Measurements from ENCODE around the gene NCBP3. TPM values are rescaled to one million over a fixed set of nuclear protein-coding genes. Genes with fewer than 3 reads are reported as not detected.
A peak's percentile ranks its signal among the peaks of the same experiment; 100 is the strongest.

The NCBP3 gene
- total and polyA plus RNA-seq, 8 donors = 13.7 to 34.2 (median 15.4) TPM

DNA sequence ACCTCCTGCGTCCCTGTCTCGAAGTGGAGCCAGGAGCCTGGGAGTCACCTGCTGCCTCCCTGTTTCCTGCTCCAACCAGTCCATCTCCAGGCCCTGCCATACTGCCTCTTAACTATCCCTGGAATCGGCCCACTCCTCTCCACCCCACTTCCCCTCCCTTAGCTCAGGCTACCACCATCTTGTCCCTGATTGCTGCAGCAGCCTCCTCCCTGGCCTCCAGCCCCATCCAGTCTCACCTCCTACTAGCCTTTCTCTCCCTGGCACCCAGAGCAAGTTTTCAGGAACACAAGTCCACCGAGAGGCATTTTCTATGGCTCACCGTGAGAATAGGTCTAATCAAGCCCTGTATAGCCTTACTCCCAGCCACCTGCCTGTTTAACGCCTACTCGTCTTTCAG, 47.7 kb upstream of the NCBP3 start:
- Histone ChIP-seq H3K4me1 (peaks cover 28 to 42% (median 29%) of the 10 kb centered on the region in 3 donors), H3K27ac (peak overlapping the region; percentile 28 to 79 (median 64)), H3K9me3 (no peaks in the 10 kb centered on the region), H3K36me3 (no peaks in the 10 kb centered on the region), H3K4me3 (peak overlapping the region in 3 of 4 donors; percentile 57 to 81 (median 63)), H3K27me3 (no peaks in the 10 kb centered on the region)
- TF ChIP-seq, protein P1, sequence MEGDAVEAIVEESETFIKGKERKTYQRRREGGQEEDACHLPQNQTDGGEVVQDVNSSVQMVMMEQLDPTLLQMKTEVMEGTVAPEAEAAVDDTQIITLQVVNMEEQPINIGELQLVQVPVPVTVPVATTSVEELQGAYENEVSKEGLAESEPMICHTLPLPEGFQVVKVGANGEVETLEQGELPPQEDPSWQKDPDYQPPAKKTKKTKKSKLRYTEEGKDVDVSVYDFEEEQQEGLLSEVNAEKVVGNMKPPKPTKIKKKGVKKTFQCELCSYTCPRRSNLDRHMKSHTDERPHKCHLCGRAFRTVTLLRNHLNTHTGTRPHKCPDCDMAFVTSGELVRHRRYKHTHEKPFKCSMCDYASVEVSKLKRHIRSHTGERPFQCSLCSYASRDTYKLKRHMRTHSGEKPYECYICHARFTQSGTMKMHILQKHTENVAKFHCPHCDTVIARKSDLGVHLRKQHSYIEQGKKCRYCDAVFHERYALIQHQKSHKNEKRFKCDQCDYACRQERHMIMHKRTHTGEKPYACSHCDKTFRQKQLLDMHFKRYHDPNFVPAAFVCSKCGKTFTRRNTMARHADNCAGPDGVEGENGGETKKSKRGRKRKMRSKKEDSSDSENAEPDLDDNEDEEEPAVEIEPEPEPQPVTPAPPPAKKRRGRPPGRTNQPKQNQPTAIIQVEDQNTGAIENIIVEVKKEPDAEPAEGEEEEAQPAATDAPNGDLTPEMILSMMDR (IDR thresholded peaks at IDR 0.05) = no peak
- DNase-seq (no peak), ATAC-seq (no peak), FAIRE-seq (no peak)
- 44 to 45% methylated on average over 7 of the region's 7 CpGs for WGBS, 2 donors
- intact Hi-C loops (cut with DNase I) = no loop called here

DNA sequence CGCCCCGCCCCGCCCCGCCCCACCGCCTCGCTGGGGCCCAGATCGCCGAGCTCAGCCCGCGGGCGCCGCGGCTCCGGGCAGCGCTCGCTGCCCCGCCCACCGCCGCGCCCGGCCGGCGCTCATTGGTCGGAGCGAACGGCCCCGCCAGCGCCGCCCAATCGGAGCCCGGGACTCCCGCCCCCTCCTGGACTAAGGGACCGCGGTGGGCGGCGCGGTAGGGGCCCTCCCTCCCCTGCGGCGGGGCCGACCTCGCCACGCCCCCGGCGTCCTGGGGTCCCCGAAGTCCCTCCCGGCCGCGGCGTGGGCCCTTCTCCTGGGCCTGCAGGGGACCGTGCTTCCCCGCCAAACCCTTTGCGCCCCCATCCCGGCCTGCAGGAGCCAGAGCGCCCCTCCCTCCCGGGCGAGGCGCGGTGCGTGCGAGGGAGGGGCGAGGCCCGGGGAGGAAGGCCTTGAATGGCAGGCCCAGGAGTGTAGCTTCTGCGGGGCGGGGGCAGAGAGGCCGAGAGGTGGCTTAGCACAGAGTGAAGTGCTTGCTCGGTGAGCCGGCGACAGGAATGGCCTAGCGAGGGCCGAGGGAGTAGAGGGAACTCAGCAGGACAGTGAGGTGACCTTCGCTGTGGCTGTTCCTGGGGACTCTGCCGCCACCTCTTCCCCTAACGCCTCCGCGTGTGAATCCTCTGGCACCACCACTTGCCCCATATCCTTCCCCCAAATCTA, 47.1 kb upstream of the NCBP3 start, which contains the start of gene CAMKK1:
CAMKK1 (minus strand) TSS at position 51 of the 717 bp plus-strand sequence. CDS start 7,366 bp downstream, outside the sequence.
- peak within 1 kb of the TSS; percentile 47 to 81 (median 63) for H3K4me3 ChIP-seq
- H3K27ac ChIP-seq = peak within 1 kb of the TSS; percentile 28 to 79 (median 64)
- H3K27me3 ChIP-seq = no peaks in the 10 kb centered on the region
- H3K4me1 ChIP-seq = peaks cover 28 to 42% (median 29%) of the 10 kb centered on the region in 3 donors
- FAIRE-seq (no peak), DNase-seq (peak; percentile 87 to 96 (median 92)), ATAC-seq (peak; percentile 75 to 84 (median 82))
- H3K36me3 ChIP-seq = no peaks in the 10 kb centered on the region
- no peaks in the 10 kb centered on the region for H3K9me3 ChIP-seq
- TF ChIP-seq, protein P1 (IDR thresholded peaks at IDR 0.05) = no peak
- intact Hi-C loops (cut with DNase I) = no loop called here
- WGBS, 2 donors = 3 to 9% methylated on average over 29 to 75 of the region's 75 CpGs

DNA sequence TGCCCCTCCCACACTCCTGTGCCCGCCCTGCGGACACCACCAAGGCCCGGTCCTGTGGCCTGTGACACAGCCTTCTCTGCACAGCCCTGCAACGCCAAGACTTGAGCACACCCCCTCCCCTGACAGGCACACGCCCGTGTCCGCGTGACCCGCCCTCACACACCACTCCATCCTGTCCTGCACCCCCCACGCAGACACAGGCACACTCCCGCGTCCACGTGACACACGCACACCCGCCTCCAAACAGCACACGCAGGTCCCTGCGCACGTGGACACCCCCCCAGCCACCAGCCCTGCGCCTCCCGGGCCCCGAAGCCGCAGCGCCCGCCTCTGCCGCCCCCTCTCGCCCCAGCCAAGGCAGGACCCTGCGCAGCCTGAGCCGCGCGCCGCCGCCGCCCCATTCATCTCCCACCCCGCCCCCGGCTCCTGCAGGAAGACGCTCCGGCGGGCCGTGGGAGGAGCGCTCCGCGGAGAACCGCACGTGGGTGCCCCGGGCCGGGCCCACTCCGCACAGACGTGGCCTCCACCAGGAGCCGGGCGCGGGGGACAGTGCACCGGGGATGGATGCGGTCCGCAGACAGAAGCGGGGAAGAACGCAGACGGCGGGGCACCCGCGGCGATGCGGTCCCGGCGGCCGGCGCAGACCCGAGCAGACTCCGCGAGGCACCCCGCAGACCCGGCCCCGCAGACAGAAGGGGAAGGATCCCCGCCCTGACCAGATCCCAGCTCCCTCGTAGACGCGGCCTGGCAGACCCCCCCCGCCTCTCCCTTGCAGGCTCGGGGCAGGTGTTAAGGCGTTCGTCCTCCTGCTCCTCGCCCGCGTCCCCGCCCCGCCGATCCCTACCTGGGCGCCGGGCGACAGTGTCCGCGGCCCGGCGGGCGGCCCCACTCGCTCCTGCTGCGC, 46.3 kb upstream of the NCBP3 start:
- intact Hi-C loops (cut with DNase I) = no loop called here
- ATAC-seq (peak; percentile 17 to 23 (median 20)), FAIRE-seq (no peak), DNase-seq (peak; percentile 62 to 88 (median 76))
- TF ChIP-seq, protein P1 (IDR thresholded peaks at IDR 0.05) = no peak
- H3K36me3 ChIP-seq = no peaks in the 10 kb centered on the region
- 0 to 1% methylated on average over 54 to 96 of the region's 96 CpGs for whole genome bisulfite sequencing, 2 donors
- peaks cover 28 to 42% (median 29%) of the 10 kb centered on the region in 3 donors for H3K4me1 ChIP-seq
- H3K9me3 ChIP-seq = no peaks in the 10 kb centered on the region
- H3K27me3 ChIP-seq = no peaks in the 10 kb centered on the region
- H3K27ac ChIP-seq = peak overlapping the region; percentile 24 to 51 (median 34)
- peak overlapping the region; percentile 47 to 81 (median 63) for H3K4me3 ChIP-seq

DNA sequence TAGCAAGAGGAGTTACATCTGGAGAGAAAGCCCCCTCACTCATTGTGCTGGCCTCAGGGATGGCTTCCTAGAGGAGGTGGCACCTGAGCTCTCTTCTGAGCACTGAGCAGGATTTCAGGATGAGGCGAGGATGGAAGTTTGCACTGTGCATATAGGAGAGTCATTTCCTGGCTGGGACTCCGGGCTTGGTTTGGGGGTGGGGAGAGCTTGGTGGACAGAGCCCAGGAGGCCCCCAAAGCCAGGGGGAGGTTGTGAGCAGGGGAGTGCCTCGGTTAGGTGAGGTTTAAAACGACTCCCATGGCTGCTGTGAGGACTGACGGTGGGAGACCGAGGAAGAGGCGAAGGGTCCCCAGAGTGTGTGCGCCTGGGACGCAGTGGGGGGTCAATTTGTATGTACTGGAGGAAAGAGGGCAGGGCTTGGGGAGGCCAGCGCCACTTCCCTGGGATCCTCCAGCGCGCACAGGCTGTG, 45.6 kb upstream of the NCBP3 start:
- Histone ChIP-seq H3K4me3 (peak overlapping the region in 2 of 4 donors; percentile 63 to 81), H3K27ac (no peak overlapping the region), H3K4me1 (peaks cover 25 to 42% (median 29%) of the 10 kb centered on the region in 3 donors), H3K9me3 (no peaks in the 10 kb centered on the region), H3K27me3 (no peaks in the 10 kb centered on the region), H3K36me3 (no peaks in the 10 kb centered on the region)
- TF ChIP-seq, protein P1 (IDR thresholded peaks at IDR 0.05) = no peak
- 52 to 64% methylated on average over 10 to 12 of the region's 12 CpGs for WGBS, 2 donors
- ATAC-seq (no peak), DNase-seq (no peak), FAIRE-seq (no peak)
- intact Hi-C loops (cut with DNase I) = no loop called here
